NCI-H2029 treated with DMSO at 0.1 percent for 48 hours (cell line): Measurements from ENCODE around the gene PCDHA2.
"Not testable (repeated sequence)": the region's sequence is repeated elsewhere in the genome, so short reads cannot be mapped to it uniquely, and the experiment has no call there.

Experiments
- DNase-seq: peaks from one replicate; lab custom pipeline; 2025; lab: John Stamatoyannopoulos, UW

The PCDHA2 gene

DNA sequence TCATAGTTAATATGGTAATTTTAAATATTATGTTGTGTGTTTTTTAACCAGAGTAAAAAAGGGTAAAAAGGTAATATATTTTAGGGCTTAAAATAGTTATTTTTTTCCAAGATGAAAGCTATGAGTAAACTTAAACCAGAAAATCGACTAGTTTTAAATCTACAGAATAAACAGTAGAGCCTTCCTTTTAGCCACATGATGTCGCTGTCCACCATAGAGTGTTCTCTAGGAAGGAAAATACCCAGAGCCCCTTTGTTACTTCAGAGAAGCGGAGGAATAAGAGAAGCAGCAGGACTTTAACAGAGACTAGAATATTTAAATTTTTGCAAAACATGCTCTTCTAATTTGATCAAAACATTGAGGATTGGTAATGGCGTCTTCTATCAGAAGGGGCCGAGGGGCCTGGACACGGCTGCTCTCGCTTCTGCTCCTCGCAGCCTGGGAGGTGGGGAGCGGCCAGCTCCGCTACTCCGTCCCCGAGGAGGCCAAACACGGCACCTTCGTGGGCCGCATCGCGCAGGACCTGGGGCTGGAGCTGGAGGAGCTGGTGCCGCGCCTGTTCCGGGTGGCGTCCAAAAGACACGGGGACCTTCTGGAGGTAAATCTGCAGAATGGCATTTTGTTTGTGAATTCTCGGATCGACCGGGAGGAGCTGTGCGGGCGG is at the start of gene PCDHA2:
Gene PCDHA2 (plus strand): TSS at position 258 of the 664 bp plus-strand sequence.
- no peak for DNase-seq

DNA sequence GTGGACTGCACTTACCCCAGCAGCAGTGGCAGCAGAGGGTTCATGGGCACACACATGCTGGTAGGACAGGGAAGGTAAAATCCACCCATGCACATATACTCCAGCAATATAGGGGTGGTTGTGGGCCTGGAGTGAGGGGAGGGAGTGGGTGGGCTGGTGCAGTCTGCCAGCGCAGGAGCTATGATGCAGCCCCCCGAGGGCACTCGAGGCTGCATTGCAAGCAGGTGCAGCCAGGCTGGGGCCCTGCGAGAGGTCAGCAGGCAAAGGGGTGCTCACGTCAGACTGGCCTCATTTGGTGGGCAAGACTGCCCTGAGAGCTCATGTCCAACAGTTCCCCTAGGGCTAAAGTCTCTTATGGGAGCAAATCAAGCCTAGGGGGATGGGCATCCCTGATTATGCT is 41.1 kb upstream of the PCDHA2 start:
- no peak for DNase-seq

DNA sequence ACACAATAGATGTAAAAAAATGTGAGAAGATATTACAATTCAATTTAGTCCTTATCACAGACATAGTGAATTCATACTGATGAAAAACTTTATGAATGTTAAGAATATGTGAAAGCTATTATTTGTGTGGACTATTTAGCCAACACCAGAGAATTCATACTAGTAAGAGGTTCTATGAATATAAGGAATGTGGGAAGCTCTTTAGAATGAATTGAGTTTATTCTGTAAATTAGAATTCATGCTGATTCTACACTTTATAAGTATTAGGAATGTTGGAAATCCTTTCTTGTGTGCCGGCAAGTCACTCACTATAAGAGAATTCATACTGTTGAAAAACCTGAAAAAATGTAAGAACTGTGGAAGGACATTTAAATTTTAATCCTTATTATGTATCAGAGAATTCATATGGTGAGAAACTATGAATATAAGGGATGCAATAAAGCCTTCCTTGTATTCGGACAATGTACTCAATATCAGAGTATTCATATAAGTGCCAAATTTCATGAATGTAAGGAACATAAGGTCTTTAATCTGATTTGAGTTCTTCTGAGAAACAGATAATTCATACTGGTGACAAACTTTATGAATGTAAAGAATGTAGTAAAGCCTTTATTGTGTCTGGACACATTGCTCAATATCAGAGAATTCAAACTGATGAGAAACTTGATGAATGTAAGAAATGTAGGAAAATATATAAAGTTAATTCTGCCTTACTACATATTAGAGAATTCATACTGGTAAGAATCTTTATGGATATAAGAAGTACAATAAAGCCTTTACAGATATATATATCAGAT is 30.3 kb upstream of the PCDHA2 start:
- DNase-seq = no peak

DNA sequence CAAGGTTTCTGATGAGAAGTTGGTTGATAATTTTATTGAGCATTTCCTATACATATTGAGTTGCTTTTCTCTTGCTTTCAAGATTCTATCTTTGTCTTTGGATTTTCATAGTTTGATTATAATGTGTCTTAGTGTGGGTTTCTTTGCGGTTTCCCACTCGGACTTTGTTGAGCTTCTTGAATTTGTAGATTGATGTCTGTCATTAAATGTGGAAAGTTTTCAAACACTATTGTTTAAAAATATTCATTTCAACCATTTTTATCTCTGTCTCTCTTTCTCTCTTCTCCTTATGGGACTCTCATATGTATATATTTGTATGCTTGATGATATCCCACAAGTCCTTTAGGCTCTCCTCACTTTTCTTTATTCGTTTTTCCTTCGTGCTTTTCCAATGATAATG is 27.2 kb upstream of the PCDHA2 start:
- no peak for DNase-seq

DNA sequence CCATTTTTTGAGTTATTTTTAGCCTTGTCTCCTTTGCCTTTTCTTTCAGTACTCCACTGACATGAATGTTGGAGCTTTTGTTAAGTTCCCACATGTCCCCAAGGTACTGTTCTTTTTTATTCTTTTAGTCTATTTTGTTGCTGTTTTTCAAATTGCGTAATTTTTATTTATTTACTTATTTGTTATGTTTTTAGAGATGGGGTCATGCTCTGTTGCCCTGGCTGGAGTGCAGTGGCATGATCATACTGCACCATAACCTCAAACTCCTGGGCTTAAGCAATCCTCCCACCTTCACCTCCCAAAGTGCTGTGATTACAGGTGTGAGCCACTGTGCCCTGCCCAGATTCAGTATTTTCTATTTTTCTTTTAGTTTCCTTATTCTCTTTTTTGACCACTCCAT is 14.1 kb upstream of the PCDHA2 start:
- DNase-seq = no peak

DNA sequence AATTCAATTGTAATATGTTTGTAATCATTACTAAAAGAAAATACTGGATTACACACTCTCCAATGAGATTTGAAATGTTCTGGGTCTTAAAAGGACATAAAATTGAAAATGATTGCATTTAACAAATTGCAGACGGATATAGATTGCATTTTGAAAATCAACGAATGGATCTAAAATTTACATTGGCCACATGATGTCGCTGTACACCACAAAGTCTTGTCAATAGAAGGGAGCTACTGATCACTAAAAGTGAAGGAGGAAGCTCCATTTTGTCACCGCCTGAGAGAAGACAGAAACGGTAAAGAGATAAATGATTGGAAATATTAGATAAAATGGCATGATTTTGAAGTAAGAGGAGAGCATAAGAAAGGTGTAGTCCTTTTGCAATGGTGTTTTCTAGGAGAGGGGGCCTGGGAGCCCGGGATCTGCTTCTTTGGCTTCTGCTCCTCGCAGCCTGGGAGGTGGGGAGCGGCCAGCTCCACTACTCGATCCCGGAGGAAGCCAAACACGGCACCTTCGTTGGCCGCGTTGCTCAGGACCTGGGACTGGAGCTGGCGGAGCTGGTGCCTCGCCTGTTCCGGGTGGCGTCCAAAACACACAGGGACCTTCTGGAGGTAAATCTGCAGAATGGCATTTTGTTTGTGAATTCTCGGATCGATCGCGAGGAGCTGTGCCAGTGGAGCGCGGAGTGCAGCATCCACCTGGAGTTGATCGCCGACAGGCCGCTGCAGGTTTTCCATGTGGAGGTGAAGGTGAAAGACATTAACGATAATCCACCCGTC is 8.6 kb upstream of the PCDHA2 start, which contains the start of gene PCDHA1:
Gene PCDHA1 (plus strand): TSS at position 236 of the 782 bp plus-strand sequence.
- DNase-seq = peak; percentile 4

DNA sequence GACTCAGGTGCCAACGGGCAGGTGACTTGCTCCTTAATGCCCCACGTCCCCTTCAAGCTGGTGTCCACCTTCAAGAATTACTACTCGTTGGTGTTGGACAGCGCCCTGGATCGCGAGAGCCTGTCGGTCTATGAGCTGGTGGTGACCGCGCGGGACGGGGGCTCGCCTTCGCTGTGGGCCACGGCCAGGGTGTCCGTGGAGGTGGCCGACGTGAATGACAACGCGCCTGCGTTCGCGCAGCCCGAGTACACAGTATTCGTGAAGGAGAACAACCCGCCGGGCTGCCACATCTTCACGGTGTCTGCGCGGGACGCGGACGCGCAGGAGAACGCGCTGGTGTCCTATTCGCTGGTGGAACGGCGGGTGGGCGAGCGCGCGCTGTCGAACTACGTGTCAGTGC is 7.2 kb upstream of the PCDHA2 start:
- not testable (repeated sequence) for DNase-seq

DNA sequence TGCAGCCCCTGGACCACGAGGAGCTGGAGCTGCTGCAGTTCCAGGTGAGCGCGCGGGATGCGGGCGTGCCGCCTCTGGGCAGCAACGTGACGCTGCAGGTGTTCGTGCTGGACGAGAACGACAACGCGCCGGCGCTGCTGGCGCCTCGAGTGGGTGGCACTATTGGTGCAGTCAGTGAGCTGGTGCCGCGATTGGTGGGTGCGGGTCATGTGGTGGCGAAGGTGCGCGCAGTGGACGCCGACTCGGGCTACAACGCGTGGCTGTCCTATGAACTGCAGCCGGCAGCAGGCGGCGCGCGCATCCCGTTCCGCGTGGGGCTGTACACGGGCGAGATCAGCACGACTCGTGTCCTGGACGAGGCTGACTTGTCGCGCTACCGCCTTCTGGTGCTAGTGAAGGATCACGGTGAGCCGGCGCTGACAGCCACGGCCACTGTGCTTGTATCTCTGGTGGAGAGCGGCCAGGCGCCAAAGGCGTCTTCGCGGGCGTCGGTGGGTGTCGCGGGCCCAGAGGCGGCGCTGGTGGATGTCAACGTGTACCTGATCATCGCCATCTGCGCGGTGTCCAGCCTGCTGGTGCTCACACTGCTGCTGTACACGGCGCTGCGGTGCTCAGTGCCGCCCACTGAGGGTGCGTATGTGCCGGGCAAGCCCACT is 6.7 kb upstream of the PCDHA2 start:
- DNase-seq = not testable (repeated sequence)

DNA sequence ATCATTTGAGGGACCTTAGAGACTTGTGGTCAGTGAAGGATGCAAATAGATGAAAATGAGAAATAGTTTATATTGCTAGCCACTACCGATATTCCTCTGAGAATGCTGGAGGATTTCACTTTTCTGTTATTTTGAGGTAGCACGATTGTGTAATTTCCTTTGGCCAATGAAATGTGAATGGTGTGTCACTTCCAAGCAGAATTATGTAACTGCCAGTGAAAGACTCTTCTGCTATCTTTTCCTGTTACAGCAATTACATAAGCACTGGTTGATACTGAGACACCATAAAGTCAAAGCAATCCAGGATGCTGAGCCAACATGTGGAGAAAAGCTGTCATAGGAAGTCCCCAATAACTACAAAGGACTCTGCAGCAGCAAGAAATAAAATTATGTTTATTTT is 3.6 kb upstream of the PCDHA2 start:
- DNase-seq = no peak

DNA sequence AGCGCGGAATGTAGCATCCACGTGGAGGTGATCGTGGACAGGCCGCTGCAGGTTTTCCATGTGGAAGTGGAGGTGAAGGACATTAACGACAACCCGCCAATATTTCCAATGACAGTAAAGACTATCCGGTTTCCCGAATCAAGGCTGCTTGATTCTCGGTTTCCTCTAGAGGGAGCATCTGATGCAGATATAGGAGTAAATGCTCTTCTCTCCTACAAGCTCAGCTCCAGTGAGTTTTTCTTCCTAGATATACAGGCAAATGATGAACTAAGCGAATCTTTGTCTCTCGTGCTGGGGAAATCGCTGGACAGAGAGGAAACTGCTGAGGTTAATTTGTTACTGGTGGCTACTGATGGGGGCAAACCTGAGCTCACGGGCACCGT is 598 bp downstream of the PCDHA2 start:
- DNase-seq = no peak

DNA sequence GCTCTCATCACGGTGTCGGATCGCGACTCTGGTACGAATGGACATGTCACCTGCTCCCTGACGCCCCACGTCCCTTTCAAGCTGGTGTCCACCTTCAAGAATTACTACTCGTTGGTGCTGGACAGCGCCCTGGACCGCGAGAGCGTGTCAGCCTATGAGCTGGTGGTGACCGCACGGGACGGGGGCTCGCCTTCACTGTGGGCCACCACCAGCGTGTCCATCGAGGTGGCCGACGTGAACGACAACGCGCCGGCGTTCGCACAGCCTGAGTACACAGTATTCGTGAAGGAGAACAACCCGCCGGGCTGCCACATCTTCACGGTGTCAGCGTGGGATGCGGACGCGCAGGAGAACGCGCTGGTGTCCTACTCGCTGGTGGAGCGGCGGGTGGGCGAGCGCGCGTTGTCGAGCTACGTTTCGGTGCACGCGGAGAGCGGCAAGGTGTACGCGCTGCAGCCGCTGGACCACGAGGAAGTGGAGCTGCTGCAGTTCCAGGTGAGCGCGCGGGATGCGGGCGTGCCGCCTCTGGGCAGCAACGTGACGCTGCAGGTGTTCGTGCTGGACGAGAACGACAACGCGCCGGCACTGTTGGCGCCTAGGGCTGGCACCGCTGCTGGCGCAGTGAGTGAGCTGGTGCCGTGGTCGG is 1.5 kb downstream of the PCDHA2 start:
- DNase-seq = not testable (repeated sequence)

DNA sequence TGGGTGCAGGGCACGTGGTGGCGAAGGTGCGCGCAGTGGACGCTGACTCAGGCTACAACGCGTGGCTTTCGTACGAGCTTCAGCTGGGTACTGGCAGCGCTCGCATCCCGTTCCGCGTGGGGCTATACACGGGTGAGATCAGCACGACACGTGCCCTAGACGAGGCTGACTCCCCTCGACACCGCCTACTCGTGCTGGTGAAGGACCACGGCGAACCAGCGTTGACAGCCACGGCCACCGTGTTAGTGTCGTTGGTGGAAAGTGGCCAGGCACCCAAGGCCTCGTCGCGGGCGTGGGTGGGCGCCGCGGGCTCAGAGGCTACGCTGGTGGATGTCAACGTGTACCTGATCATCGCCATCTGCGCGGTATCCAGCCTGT is 2.1 kb downstream of the PCDHA2 start:
- no peak for DNase-seq

DNA sequence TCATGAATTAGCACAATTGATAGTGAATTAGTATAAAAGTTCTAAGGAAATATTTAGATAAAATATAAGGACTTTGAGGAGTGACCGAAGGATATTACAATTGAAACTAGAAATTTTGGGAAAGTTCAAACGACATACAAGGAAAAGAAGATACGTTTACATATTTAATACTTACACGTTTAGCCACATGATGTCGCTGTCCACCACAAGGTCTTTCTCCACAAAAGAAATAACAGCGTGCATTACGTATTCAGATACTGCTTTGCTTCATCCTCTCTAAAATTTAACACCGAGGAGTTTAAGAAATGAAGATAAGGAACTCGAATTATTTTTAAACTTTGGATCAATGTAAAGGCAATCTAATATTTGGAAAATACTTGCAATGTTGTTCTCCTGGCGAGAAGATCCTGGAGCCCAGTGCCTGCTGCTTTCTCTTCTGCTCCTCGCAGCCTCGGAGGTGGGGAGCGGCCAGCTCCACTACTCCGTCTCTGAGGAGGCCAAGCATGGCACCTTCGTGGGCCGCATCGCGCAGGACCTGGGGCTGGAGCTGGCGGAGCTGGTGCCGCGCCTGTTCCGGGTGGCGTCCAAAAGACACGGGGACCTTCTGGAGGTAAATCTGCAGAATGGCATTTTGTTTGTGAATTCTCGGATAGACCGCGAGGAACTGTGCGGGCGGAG is 6.3 kb downstream of the PCDHA2 start, which contains the start of gene PCDHA3:
Gene PCDHA3 (plus strand): TSS at position 242 of the 678 bp plus-strand sequence.
- DNase-seq = peak; percentile 43

DNA sequence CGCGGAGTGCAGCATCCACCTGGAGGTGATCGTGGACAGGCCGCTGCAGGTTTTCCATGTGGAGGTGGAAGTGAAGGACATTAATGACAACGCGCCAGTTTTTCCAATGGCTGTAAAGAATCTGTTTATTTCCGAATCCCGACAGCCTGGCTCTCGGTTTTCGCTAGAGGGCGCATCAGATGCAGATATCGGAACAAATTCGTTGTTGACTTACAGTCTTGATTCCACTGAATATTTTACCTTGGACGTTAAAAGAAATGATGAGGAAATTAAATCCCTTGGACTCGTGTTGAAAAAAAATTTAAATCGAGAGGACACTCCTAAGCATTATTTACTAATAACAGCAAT is 6.8 kb downstream of the PCDHA2 start:
- DNase-seq = no peak

DNA sequence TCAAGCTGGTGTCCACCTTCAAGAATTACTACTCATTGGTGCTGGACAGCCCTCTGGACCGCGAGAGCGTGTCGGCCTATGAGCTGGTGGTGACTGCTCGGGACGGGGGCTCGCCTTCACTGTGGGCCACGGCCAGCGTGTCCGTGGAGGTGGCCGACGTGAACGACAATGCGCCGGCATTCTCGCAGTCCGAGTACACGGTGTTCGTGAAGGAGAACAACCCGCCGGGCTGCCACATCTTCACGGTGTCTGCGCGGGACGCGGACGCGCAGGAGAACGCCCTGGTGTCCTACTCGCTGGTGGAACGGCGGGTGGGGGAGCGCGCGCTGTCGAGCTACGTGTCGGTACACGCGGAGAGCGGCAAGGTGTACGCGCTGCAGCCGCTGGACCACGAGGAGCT is 7.7 kb downstream of the PCDHA2 start:
- not testable (repeated sequence) for DNase-seq

DNA sequence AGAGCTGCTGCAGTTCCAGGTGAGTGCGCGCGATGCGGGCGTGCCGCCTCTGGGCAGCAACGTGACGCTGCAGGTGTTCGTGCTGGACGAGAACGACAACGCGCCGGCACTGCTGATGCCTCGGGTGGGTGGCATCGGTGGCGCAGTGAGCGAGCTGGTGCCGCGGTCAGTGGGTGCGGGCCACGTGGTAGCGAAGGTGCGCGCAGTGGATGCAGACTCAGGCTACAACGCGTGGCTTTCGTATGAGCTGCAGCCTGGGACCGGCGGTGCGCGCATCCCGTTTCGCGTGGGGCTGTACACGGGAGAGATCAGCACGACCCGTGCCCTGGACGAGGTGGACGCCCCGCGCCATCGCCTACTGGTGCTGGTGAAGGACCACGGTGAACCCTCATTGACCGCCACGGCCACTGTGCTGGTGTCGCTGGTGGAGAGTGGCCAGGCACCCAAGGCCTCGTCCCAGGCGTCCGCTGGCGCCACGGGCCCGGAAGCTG is 8.2 kb downstream of the PCDHA2 start:
- no peak for DNase-seq

DNA sequence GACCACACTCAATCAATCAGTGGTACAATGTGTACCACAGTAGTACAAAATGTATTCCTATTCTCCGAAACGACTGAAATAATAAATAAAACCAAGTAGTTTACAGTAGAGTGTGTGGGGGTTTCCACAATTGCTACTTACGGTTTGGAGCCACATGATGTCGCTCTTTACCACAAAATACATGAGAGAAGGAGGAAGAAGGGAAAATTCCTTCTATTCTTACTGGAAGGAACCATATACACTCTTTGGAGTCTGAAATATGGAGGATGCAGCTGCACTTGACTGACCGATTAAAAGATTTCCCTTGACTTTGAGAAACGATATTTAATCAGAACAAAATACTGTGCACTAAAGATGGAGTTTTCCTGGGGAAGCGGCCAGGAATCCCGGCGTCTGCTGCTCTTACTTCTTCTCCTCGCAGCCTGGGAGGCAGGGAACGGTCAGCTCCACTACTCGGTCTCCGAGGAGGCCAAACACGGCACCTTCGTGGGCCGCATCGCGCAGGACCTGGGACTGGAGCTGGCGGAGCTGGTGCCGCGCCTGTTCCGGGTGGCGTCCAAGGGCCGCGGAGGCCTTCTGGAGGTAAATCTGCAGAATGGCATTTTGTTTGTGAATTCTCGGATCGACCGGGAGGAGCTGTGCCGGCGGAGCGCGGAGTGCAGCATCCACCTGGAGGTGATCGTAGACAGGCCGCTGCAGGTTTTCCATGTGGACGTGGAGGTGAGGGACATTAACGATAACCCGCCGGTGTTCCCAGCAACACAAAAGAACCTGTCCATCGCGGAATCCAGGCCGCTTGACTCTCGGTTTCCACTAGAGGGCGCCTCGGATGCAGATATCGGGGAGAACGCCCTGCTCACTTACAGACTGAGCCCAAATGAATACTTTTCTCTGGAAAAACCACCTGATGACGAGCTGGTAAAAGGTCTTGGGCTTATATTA is 12.5 kb downstream of the PCDHA2 start, which contains the start of gene PCDHA4:
Gene PCDHA4 (plus strand): TSS at position 235 of the 942 bp plus-strand sequence.
- peak; percentile 25 for DNase-seq

DNA sequence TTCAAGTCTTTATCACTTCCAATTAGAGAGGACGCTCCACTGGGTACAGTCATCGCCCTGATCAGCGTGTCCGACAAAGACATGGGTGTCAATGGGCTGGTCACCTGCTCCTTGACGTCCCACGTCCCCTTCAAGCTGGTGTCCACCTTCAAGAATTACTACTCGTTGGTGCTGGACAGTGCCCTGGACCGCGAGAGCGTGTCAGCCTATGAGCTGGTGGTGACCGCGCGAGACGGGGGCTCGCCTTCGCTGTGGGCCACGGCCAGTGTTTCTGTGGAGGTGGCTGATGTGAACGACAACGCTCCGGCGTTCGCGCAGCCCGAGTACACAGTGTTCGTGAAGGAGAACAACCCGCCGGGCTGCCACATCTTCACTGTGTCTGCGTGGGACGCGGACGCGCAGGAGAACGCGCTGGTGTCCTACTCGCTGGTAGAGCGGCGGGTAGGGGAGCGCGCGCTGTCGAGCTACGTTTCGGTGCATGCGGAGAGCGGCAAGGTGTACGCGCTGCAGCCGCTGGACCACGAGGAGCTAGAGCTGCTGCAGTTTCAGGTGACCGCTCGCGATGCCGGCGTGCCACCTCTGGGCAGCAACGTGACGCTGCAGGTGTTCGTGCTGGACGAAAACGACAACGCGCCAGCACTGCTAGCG is 13.7 kb downstream of the PCDHA2 start:
- DNase-seq = not testable (repeated sequence)

DNA sequence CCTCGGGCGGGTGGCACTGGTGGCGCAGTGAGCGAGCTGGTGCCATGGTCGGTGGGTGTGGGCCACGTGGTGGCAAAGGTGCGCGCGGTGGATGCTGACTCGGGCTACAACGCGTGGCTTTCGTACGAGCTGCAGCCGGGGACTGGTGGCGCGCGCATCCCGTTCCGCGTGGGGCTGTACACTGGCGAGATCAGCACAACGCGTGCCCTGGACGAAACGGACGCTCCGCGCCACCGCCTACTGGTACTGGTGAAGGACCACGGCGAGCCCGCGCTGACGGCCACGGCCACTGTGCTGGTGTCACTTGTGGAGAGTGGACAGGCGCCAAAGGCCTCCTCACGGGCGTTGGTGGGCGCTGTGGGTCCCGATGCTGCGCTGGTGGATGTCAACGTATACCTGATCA is 14.2 kb downstream of the PCDHA2 start:
- DNase-seq = no peak
